HG02642 (cell line): ENCODE measurements around the gene SCAMP3.
"Not testable (repeated sequence)": the region's sequence is repeated elsewhere in the genome, so short reads cannot be mapped to it uniquely, and the experiment has no call there.

Source experiments
- ATAC-seq: cut with Tn5 transposase; IDR thresholded peaks from one replicate; pipeline ENCODE4 v1.9.1; 2021; ENCODE audit warnings: mild to moderate bottlenecking; ENCODE audit not compliant: unreplicated experiment, poor library complexity

Gene SCAMP3

GRCh38 chr1:155256058-155256852 lies 5.9 kb downstream of the SCAMP3 start:
- ATAC-seq, result no peak

DNA sequence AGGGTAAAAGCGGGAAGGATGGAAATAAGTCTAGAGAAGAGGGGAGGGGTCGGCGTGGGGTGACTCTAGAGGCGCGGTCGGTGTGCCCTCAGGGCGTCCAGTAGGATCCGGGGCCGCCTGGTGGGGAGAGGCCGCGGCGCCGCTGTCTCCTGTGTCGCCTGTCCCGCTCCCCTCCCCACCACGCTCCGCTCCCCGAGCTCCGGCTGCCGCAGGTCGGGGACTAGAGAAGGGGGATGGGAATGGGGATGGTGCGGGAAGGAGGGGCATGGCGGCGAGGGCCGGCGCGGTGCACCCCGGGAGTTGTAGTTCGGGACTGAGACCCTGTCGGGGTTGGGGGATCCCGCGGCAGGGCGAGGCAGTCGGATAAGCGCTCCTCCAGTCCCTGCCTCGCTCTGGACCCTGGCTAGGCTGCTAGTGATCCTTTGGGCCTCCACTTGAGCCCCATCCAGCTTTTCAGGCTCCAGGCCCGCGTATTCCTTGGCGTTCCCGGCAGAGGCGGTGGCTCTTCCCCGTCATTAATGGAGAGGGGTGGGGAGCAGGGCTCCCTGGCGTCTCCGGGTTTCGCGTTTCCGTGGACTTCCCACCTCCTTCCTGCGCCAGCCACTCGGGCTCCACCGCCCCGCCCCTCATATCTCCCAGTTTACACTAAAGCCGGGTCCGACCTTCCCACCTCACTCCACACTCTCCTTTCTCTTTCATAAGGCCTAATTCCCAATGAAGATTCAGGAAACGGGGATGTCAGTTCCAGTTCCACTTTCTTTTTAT lies 6.7 kb downstream of the SCAMP3 start, which contains the start of gene ENTREP3:
Gene ENTREP3, minus strand, starts transcription at position 241 of the 765 bp plus-strand sequence. CDS start 606 bp downstream, outside the sequence.
- peak; percentile 57 for ATAC-seq

DNA sequence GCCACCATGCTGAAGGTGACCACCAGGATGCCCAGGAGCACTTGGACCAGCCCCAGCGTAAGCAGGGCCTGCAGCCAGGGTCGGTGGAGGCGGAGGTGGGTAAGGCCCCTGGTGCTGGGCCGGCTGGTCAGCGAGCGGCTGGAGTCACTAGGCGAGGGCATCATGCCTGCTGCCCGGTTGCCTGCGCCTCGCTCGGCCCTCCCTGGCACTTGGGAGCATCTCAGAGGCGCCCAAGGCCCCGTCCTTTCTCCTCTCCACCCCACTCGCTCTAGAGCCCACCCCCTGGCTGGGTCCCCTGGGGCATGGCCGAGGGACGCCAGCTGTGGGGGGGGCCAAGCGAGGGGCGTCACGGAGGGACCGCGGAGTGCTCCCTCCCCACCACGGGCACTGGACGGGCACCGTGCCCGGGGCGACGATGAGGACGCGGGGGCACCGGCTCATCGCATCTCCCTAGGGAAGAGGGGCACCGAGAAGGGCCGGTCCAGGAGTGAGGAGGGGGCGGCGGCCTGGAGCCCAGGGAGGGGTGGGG lies 7.4 kb downstream of the SCAMP3 start:
- no peak for ATAC-seq

GRCh38 chr1:155254228-155254713 lies 7.9 kb downstream of the SCAMP3 start:
- ATAC-seq, result no peak

DNA sequence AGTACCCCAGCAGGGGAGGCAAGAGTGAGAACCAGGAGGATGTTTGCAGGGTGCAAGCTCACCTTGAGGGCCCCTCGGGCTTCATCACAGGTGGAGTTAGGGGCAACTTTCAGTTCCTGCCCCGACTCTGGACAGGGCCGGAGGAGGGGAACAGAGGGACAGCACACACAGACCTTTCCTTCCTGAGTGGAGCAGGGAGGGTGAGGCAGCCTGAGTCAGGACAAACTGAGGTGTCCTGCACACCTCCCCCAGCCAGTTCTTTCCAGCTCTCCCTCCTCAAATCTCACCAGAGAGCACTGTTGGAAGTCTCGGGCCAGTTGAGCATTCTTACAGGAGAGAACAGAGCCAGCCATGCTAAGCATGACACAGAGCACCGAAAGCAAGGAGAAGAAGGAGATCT lies 8.4 kb downstream of the SCAMP3 start:
- no peak for ATAC-seq

DNA sequence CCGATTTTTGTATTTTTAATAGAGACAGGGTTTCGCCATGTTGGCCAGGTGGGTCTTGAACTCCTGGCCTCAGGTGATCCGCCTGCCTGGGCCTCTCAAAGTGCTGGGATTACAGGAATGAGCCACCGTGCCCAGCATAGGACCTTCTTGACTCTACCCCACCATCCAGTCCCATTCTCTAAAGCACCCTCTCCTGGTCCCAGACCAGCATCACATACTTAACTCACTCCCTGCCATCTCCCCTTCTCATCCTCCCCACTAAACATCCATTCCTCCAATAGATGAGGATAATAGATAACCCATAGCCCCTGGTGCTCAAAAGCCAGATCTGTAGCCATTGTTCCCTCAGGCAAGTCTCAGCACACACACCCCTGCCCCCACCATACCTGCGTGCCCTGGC lies 9.0 kb downstream of the SCAMP3 start:
- no peak for ATAC-seq

DNA sequence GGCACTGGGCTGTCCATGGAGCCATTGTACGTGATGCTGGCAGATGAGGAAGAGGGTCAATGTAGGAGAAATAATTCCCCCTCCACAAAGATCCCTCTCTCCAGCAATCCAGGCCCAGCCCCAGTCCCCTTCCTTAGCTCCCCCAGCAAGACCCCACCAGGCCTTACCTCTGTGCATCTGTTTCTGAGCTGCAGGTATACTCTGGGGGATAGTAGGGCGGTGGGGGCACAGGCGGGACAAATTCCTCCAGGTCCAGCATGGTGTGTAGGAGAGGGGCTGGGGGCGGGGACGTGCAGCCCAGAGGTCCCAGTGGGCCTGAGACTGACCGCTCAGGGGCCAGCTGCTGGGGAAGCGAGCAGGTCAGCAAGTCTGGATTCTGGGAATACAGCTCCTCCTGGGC lies 10.6 kb downstream of the SCAMP3 start:
- ATAC-seq, result no peak

GRCh38 chr1:155250633-155251449 lies 11.3 kb downstream of the SCAMP3 start:
- peak; percentile 86 for ATAC-seq

DNA sequence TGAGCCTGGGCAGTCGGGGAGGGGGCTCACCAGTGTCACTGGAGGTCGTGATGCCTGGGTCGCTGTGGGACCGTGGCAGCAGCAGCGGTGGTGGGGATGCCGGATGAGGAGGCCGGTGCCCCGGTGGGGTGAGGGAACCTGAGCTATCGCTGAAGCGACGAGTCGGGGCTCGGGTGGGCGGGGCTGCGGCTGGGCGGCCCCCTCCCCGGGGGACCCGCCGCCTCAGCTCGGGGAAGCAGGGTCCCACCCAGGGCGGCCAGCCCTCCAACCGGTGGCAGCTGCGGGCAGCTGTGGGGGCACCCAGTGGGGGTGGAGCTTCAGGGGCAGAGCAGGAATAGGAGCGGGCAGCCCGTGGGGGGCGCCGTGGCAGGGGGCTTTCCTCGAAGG lies 11.9 kb downstream of the SCAMP3 start:
- peak; percentile 19 for ATAC-seq

- ATAC-seq, result no peak
These were observed 14.2 kb downstream of the SCAMP3 start for GRCh38 chr1:155247667-155248553.

GRCh38 chr1:155246796-155247195 lies 15.4 kb downstream of the SCAMP3 start:
- not testable (repeated sequence) for ATAC-seq

- no peak for ATAC-seq
These were observed 17.0 kb downstream of the SCAMP3 start for GRCh38 chr1:155245163-155245524.

DNA sequence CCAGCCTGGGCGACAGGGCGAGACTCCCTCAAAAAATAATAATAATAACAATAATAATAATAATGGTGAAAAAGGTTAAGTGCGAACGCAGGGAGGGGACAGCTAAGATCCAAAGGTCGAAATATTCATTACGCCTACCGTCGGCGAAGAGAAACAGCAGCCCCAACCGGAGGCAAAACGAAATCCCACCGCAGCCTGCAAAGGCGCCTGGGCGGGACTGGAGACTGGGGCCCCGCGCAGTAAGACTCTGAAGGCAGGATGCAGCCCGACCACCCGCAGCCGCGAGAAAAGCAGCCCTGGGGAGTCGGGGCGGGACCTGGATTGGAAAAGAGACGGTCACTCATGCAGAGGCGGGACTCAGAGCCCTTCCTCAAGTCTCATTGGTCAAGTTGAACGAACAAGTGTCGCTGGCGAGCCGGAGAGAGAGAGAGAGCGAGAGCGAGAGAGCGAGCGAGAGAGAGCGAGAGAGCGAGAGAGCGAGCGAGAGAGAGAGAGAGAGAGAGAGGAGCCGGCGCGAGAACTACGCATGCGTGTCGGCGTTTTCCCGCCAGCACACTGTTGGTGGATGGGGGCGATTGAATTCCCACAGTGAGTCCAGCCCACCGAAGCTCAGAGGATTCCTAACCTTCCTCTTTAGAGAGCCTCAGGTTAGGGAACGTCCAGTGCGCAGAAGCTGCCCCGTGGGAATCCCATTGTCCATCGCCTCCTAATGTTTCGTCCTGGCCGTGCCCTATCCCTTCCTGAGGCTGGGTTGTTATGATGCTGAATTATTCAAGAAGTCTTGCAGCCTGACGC lies 17.6 kb downstream of the SCAMP3 start:
- peak; percentile 88 for ATAC-seq

- ATAC-seq, result no peak
These were observed 19.3 kb downstream of the SCAMP3 start for GRCh38 chr1:155242805-155243358.

DNA sequence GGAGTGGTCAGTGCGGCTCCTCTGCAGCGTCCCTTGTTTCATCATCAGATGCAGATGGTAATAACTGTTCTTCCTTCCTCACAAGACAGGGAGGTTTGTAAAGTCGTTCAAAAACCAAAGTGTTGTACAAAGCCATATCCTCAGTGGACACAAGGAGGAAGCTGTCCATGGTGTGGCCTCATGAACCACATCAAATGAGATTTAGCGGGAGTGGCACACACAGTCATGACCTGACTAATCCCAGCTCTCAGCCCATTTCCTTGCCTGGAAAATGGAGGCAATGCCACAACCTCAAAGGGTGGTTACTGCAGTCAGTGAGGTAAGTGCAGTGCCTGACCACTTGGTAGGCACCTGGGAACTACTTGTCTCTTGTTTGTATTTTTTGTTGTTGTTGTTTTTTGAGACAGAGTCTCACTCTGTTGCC lies 20.3 kb downstream of the SCAMP3 start:
- no peak for ATAC-seq

DNA sequence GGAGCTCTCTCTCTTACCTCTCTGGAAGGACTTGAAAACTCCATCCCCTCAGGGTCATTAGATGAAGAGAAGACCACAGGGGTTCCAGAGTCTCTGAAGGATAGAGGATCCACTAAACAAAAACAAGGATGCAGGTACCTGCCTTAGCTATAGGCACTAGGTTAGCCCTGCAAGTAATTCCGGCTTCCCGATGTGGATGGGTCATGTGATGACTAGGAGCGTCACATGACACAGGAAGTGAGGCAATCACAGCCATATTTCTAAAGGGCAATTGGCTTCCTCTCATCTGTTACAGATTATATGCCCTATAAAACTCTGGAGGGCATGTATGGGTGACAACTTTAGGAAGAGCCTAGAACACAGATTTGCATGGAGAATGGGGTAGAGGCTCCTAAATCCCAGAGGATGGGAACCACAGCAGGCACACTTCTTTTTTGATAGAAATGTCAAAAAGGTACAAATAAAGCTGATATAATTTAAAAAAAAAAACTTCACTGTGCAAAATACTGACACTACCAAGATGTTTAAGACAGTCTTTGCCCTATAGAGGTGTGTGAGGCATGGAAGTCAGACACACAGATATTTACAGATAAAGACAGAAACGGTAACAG lies 21.0 kb downstream of the SCAMP3 start:
- peak; percentile 25 for ATAC-seq

DNA sequence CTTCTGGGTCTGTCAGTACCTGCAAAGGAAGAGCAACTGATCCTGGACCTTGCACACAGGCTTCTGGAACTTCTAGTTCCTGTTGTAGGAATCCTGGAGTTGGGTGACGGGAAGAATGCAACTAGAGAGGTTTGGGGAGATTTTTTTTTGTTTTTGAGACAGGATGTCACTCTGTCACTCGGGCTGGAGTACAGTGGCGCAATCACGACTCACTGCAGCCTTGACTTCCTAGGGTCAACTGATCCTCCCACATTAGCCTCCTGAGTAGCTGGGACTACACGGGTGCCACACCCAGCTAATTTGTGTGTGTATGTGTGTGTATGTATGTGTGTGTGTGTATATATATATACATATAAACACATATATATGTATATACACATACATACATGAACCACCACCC lies 25.7 kb downstream of the SCAMP3 start:
- ATAC-seq, result no peak

- not testable (repeated sequence) for ATAC-seq
These were observed 26.8 kb downstream of the SCAMP3 start for GRCh38 chr1:155235375-155235774.
